ENCODE results near the gene IQSEC1. TPM values are rescaled to one million over a fixed set of nuclear protein-coding genes. Genes with fewer than 3 reads are reported as not detected.

Gene IQSEC1
- total RNA-seq, 4 donors from 2014 or later = 13.7 to 59.4 (median 35.5) TPM

DNA sequence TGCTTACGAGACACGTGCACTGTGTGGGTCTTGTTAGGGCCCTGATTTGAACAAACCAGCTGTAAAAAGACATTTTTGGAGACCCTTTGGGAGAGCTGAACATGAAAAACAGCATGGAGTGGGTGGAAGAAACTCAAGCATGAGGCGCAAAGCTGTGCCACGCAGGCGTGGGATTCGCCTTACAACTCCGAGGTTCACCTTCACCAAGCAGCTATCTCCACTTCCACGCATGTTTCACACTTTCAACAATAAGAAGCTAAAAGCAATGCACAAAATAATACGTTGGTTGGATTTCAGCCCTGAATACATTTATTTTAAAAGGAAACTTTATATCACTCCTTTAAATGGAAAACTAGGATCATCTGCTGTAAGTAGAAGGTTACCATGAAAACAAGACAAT lies 42.5 kb downstream of the IQSEC1 start:
- no peaks in the 10 kb centered on the region for H3K27me3 ChIP-seq
- H3K36me3 ChIP-seq = no peaks in the 10 kb centered on the region
- H3K4me1 ChIP-seq = no peaks in the 10 kb centered on the region
- no peak for DNase-seq
- H3K27ac ChIP-seq = no peak overlapping the region
- no peak overlapping the region for H3K4me3 ChIP-seq
- no peak for TF ChIP-seq CTCF (IDR thresholded peaks at IDR 0.05)
- no peak for TF ChIP-seq POLR2A (IDR thresholded peaks at IDR 0.05)
- no peaks in the 10 kb centered on the region for H3K9me3 ChIP-seq

GRCh38 chr3:13028010-13028821 lies 45.0 kb downstream of the IQSEC1 start:
- Histone ChIP-seq H3K4me3 (no peak overlapping the region), H3K9me3 (no peaks in the 10 kb centered on the region), H3K4me1 (no peaks in the 10 kb centered on the region), H3K27me3 (no peaks in the 10 kb centered on the region), H3K27ac (no peak overlapping the region), H3K36me3 (no peaks in the 10 kb centered on the region)
- no peak for TF ChIP-seq POLR2A (IDR thresholded peaks at IDR 0.05)
- no peak for TF ChIP-seq CTCF (IDR thresholded peaks at IDR 0.05)
- DNase-seq = no peak

DNA sequence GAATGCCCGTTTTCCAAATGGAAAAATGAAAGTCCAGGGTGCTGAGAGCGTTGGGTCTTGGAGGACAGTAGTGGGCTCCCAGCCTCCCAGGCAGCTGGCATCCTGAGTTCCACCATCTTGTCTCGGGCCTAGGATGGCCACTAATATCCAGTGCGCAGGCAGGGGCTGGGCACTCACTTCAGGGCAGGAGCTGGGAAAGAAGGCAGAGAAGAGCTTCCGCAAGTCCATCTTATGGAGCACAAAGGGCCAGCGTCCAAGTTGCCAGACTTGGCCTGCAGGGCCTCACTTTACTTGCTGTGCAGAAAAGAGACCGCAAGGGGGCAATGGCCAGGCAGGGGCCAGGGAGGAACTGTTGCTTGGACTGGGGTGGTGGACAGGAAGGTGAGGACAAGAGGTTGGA lies 46.1 kb downstream of the IQSEC1 start:
- Histone ChIP-seq H3K4me1 (peaks cover 0 to 3% (median 0%) of the 10 kb centered on the region in 4 donors), H3K27me3 (no peaks in the 10 kb centered on the region), H3K4me3 (no peak overlapping the region), H3K27ac (no peak overlapping the region), H3K36me3 (no peaks in the 10 kb centered on the region), H3K9me3 (no peaks in the 10 kb centered on the region)
- DNase-seq = no peak
- TF ChIP-seq CTCF (IDR thresholded peaks at IDR 0.05) (no peak), POLR2A (IDR thresholded peaks at IDR 0.05) (no peak)

GRCh38 chr3:13026534-13026933 lies 46.7 kb downstream of the IQSEC1 start:
- Histone ChIP-seq H3K4me3 (no peak overlapping the region), H3K27ac (no peak overlapping the region), H3K27me3 (no peaks in the 10 kb centered on the region), H3K4me1 (peaks cover 0 to 6% (median 1%) of the 10 kb centered on the region in 4 donors), H3K9me3 (no peaks in the 10 kb centered on the region), H3K36me3 (no peaks in the 10 kb centered on the region)
- no peak for TF ChIP-seq POLR2A (IDR thresholded peaks at IDR 0.05)
- no peak for TF ChIP-seq CTCF (IDR thresholded peaks at IDR 0.05)
- DNase-seq = no peak

DNA sequence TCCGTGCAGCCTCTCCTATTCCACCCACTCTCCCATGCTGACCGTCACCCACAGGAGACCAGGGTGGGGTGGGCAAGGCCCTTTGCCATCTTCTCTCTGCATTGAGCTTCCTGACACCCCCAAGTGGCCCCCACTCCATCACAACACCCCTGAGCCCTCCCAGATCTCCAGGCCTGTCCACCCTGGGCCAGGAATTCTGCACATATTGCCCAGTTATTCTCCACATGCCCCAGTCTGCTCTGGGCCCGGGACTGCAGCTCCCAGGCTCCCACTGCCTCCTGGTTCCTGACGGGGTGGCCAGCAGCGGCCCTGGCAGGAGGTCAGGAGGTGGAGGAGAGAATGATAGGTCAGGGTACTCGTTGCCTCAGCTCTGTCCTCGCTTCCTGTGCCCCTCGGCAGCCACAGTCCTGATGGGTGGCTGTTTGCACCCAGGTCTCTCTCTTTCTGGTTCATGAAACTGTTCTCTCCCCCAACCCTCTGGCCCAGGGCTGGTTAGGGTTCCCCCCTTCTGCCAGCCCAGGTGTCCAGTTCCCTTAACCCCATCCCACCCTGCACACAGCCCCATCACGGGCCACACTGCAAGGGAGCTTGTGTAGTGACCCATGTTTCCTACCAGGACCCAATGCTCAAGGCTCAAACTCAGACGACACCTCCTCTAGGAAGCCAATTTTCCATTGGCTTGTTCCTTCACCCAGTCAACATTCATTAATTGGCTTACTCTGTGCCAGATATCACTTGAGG lies 47.3 kb downstream of the IQSEC1 start:
- H3K27me3 ChIP-seq = no peaks in the 10 kb centered on the region
- no peaks in the 10 kb centered on the region for H3K36me3 ChIP-seq
- no peaks in the 10 kb centered on the region for H3K9me3 ChIP-seq
- H3K27ac ChIP-seq = no peak overlapping the region
- H3K4me3 ChIP-seq = no peak overlapping the region
- DNase-seq = no peak
- TF ChIP-seq CTCF (IDR thresholded peaks at IDR 0.05) (no peak), POLR2A (IDR thresholded peaks at IDR 0.05) (no peak)
- peaks cover 0 to 7% (median 3%) of the 10 kb centered on the region in 4 donors for H3K4me1 ChIP-seq

Measured in Peyer's patch (tissue), 4 donors.